ENCODE results near the gene PDE11A. TPM values are rescaled to one million over a fixed set of nuclear protein-coding genes. Genes with fewer than 3 reads are reported as not detected.

Gene PDE11A
- total and polyA plus RNA-seq, 2 of the 13 experiments (the other 11 are each of a cell fraction or from before 2014, with no cell fraction given): 1.2 to 1.7 TPM

DNA sequence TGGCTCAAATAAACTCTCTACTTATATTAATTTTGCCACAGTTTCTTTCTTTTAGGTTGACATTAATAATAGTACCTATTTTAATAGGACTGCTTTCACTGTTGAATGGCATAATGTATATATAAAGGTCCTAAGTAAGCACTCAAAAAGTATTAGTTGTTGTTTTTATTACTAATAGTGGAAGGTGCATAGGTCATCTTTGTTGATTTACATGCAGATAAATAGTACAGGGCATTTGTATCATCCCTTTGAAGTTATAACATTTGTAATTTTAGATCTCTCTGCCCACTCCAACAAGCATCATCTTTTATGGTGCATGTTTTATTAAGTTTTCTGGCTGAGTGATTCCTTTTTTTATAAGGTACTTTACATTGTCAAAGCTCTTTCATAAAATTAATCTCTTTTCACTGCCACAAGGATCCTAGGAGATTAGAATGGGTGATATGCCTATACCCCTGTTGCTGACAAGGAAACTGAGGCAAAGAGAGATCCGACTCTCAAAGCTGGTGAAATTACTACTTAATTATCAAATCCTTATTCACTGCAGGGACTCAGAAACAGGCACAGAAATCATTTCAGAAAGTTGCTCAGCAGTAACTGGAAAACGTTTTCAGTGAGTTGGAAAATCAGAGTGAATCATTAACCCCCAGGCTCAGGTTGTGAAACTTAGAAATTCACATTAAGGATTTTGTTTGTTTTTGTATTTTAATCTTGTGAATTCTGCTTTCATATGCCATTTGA, 380.4 kb downstream of the PDE11A start (continued):
- TF ChIP-seq, protein P1, sequence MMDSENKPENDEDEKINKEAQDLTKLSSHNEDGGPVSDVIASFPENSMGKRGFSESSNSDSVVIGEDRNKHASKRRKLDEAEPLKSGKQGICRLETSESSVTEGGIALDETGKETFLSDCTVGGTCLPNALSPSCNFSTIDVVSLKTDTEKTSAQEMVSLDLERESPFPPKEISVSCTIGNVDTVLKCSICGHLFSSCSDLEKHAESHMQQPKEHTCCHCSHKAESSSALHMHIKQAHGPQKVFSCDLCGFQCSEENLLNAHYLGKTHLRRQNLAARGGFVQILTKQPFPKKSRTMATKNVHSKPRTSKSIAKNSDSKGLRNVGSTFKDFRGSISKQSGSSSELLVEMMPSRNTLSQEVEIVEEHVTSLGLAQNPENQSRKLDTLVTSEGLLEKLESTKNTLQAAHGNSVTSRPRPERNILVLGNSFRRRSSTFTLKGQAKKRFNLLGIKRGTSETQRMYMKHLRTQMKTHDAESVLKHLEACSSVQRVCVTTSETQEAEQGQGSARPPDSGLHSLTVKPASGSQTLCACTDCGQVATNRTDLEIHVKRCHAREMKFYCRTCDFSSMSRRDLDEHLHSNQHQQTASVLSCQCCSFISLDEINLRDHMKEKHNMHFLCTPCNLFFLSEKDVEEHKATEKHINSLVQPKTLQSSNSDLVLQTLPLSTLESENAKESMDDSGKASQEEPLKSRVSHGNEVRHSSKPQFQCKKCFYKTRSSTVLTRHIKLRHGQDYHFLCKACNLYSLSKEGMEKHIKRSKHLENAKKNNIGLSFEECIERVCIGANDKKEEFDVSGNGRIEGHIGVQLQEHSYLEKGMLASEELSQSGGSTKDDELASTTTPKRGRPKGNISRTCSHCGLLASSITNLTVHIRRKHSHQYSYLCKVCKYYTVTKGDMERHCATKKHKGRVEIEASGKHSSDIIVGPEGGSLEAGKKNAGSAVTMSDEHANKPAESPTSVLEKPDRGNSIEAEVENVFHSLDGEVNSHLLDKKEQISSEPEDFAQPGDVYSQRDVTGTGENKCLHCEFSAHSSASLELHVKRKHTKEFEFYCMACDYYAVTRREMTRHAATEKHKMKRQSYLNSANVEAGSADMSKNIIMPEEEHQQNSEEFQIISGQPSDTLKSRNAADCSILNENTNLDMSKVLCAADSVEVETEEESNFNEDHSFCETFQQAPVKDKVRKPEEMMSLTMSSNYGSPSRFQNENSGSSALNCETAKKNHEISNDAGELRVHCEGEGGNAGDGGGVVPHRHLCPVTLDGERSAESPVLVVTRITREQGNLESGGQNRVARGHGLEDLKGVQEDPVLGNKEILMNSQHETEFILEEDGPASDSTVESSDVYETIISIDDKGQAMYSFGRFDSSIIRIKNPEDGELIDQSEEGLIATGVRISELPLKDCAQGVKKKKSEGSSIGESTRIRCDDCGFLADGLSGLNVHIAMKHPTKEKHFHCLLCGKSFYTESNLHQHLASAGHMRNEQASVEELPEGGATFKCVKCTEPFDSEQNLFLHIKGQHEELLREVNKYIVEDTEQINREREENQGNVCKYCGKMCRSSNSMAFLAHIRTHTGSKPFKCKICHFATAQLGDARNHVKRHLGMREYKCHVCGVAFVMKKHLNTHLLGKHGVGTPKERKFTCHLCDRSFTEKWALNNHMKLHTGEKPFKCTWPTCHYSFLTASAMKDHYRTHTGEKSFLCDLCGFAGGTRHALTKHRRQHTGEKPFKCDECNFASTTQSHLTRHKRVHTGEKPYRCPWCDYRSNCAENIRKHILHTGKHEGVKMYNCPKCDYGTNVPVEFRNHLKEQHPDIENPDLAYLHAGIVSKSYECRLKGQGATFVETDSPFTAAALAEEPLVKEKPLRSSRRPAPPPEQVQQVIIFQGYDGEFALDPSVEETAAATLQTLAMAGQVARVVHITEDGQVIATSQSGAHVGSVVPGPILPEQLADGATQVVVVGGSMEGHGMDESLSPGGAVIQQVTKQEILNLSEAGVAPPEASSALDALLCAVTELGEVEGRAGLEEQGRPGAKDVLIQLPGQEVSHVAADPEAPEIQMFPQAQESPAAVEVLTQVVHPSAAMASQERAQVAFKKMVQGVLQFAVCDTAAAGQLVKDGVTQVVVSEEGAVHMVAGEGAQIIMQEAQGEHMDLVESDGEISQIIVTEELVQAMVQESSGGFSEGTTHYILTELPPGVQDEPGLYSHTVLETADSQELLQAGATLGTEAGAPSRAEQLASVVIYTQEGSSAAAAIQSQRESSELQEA (CRISPR knock-in tag; IDR thresholded peaks at IDR 0.05; ENCODE audit: not compliant biosample characterization): no peak
- TF ChIP-seq, protein P2, sequence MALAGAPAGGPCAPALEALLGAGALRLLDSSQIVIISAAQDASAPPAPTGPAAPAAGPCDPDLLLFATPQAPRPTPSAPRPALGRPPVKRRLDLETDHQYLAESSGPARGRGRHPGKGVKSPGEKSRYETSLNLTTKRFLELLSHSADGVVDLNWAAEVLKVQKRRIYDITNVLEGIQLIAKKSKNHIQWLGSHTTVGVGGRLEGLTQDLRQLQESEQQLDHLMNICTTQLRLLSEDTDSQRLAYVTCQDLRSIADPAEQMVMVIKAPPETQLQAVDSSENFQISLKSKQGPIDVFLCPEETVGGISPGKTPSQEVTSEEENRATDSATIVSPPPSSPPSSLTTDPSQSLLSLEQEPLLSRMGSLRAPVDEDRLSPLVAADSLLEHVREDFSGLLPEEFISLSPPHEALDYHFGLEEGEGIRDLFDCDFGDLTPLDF (CRISPR knock-in tag; IDR thresholded peaks at IDR 0.05): no peak
- TF ChIP-seq FOXA1 (IDR thresholded peaks at IDR 0.05) (no peak), FOXA1 (CRISPR knock-in tag; IDR thresholded peaks at IDR 0.05) (no peak), NR2F6 (IDR thresholded peaks at IDR 0.05) (peak; percentile 29; the same call in 1 of the 2 replicates), NR2F6 (CRISPR knock-in tag; IDR thresholded peaks at IDR 0.05) (peak; percentile 21; the same call in 1 of the 2 replicates), ZNF292 (CRISPR knock-in tag; IDR thresholded peaks at IDR 0.05; ENCODE audit: borderline replicate concordance, low read depth) (no peak), KDM1A (CRISPR knock-in tag; IDR thresholded peaks at IDR 0.05) (no peak), RBM39 (IDR thresholded peaks at IDR 0.05; ENCODE audit: low read depth, low read length, poor library complexity, severe bottlenecking) (no peak), TARDBP (CRISPR knock-in tag; IDR thresholded peaks at IDR 0.05) (no peak), HHEX (CRISPR knock-in tag; IDR thresholded peaks at IDR 0.05) (no peak), ZNF451 (CRISPR knock-in tag; IDR thresholded peaks at IDR 0.05) (no peak), HCFC1 (IDR thresholded peaks at IDR 0.05; ENCODE audit: low read depth, low read length) (no peak), POLR2AphosphoS2 (IDR thresholded peaks at IDR 0.05; ENCODE audit: low read depth, low read length) (no peak), HES4 (CRISPR knock-in tag; IDR thresholded peaks at IDR 0.05; ENCODE audit: borderline replicate concordance) (no peak), CREB1 (IDR thresholded peaks at IDR 0.05) (no peak), CREB1 (CRISPR knock-in tag; IDR thresholded peaks at IDR 0.05) (no peak), MAFK (conservative IDR thresholded peaks at IDR 0.05 in 1 of 2, IDR thresholded peaks at IDR 0.05 in 1 of 2; ENCODE audit: low read length in 2 of 2) (no peak)
- TF ChIP-seq, protein P3, sequence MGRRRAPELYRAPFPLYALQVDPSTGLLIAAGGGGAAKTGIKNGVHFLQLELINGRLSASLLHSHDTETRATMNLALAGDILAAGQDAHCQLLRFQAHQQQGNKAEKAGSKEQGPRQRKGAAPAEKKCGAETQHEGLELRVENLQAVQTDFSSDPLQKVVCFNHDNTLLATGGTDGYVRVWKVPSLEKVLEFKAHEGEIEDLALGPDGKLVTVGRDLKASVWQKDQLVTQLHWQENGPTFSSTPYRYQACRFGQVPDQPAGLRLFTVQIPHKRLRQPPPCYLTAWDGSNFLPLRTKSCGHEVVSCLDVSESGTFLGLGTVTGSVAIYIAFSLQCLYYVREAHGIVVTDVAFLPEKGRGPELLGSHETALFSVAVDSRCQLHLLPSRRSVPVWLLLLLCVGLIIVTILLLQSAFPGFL (CRISPR knock-in tag; IDR thresholded peaks at IDR 0.05): no peak
- TF ChIP-seq, protein P4, sequence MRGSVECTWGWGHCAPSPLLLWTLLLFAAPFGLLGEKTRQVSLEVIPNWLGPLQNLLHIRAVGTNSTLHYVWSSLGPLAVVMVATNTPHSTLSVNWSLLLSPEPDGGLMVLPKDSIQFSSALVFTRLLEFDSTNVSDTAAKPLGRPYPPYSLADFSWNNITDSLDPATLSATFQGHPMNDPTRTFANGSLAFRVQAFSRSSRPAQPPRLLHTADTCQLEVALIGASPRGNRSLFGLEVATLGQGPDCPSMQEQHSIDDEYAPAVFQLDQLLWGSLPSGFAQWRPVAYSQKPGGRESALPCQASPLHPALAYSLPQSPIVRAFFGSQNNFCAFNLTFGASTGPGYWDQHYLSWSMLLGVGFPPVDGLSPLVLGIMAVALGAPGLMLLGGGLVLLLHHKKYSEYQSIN (CRISPR knock-in tag; IDR thresholded peaks at IDR 0.05; ENCODE audit: borderline replicate concordance): no peak
